Panc1 (cell line): ENCODE results near the gene MVP. TPM values are rescaled to one million over a fixed set of nuclear protein-coding genes. Genes with fewer than 3 reads are reported as not detected.

Source experiments
- ATAC-seq: fragments of 200-7000 bp; cut with Tn5 transposase; 2 replicates; pipeline ENCODE4 v1.9.1; 2020; ENCODE audit warnings: mild to moderate bottlenecking, moderate library complexity
- BruUV-seq: library from RNA; stranded (reverse); fragments of 400-500 nt; replicated peaks from 2 replicates; lab custom pipeline; 2021; lab: Mats Ljungman, UMichigan
- CTCF ChIA-PET: fragments of 300-600 bp; sonication (Branson Sonifier 250); formaldehyde crosslinking; loops from one replicate; lab custom pipeline; 2022; ENCODE audit warnings: antibody characterized with exemption; lab: Charles Lee
- POLR2A ChIA-PET: fragments of 300-600 bp; sonication (Branson Sonifier 250); formaldehyde crosslinking; loops from one replicate; lab custom pipeline; 2022; ENCODE audit warnings: antibody characterized with exemption; lab: Charles Lee
- DNase-seq: peaks from one replicate; pipeline ENCODE4 v3.0.0-alpha.2; 2010; ENCODE audit warnings: low read depth, low spot score
- H3K27ac ChIP-seq: 2 replicates; pipeline ENCODE4 v1.5.1; 2011; ENCODE audit warnings: mild to moderate bottlenecking, low read length, inconsistent platforms
- H3K27me3 ChIP-seq: fragments of 200-500 bp; sonication (Bioruptor generic); 2 replicates; pipeline ENCODE4 v1.6.0; 2014; ENCODE audit warnings: low read length, inconsistent platforms; ENCODE audit not compliant: control insufficient read depth, insufficient read depth
- H3K36me3 ChIP-seq: fragments of 200-500 bp; sonication (Bioruptor generic); 2 replicates; pipeline ENCODE4 v1.5.1; 2014; ENCODE audit warnings: inconsistent platforms, mild to moderate bottlenecking, low read length, moderate library complexity; ENCODE audit not compliant: control insufficient read depth, insufficient read depth
- H3K4me1 ChIP-seq: 2 replicates; pipeline ENCODE4 v1.5.1; 2011; ENCODE audit warnings: inconsistent platforms, mild to moderate bottlenecking, low read length, moderate library complexity; ENCODE audit not compliant: control insufficient read depth, insufficient read depth
- H3K4me3 ChIP-seq, 2 experiments: 2 replicates each; pipeline ENCODE4 v1.5.1; 2011 to 2012; ENCODE audit warnings: low read depth in 2 of 2, low read length in 2 of 2, mild to moderate bottlenecking in 2 of 2, inconsistent platforms in 1 of 2, moderate library complexity in 1 of 2
- H3K9me3 ChIP-seq: fragments of 200-500 bp; sonication (Bioruptor generic); 2 replicates; pipeline ENCODE4 v1.5.1; 2014; ENCODE audit warnings: low read depth, mild to moderate bottlenecking, inconsistent platforms, low read length, moderate library complexity; ENCODE audit not compliant: control insufficient read depth, insufficient read depth
- CTCF ChIP-seq: fragments of 450-650 bp; IDR thresholded peaks from 2 replicates; pipeline ENCODE4 v1.5.1; 2017; ENCODE audit warnings: mild to moderate bottlenecking
- POLR2AphosphoS5 ChIP-seq: IDR thresholded peaks from 2 replicates; pipeline ENCODE4 v1.6.1; 2012; ENCODE audit warnings: mild to moderate bottlenecking, low read depth, low read length, moderate library complexity
- SIN3A ChIP-seq: IDR thresholded peaks from 2 replicates; pipeline ENCODE4 v1.6.1; 2012; ENCODE audit warnings: low read depth, mild to moderate bottlenecking, low read length, moderate library complexity, borderline replicate concordance; ENCODE audit not compliant: insufficient read depth
- TCF7L2 ChIP-seq: IDR thresholded peaks from 2 replicates; pipeline ENCODE4 v1.6.1; 2011; ENCODE audit warnings: mild to moderate bottlenecking, low read depth, low read length, inconsistent platforms
- in situ Hi-C: cut with HindIII; loops from 2 replicates; pipeline ENCODE4 v1.10.0; 2016; ENCODE audit warnings: low sequenced_read_pairs, low pct_unique_long_range_greater_than_20kb
- intact Hi-C: fragments of 100-400 bp; cut with micrococcal nuclease; formaldehyde crosslinking; loops from one replicate; pipeline ENCODE4 v1.10.0; 2022; ENCODE audit not compliant: unreplicated experiment
- total RNA-seq: library from RNA; stranded (reverse); gene quantifications from one replicate; pipeline ENCODE4 v1.2.1, GENCODE V29; 2021; ENCODE audit not compliant: unreplicated experiment
- TF ChIP-seq, protein P1 (sequence below), 2 experiments: IDR thresholded peaks; 2 replicates each; pipeline ENCODE4 v1.6.1; 2011 to 2012; ENCODE audit warnings: low read depth in 2 of 2, control low read depth in 1 of 2, low read length in 1 of 2, mild to moderate bottlenecking in 1 of 2, moderate library complexity in 1 of 2; ENCODE audit not compliant: insufficient read depth in 1 of 2

Gene MVP
- total RNA-seq, 1 experiment from 2014 or later = 107 TPM

GRCh38 chr16:29804020-29804419, 16.2 kb upstream of the MVP start:
- DNase-seq = no peak
- Histone ChIP-seq H3K27me3 (no peaks in the 10 kb centered on the region), H3K9me3 (no peaks in the 10 kb centered on the region), H3K4me1 (peaks cover 24% of the 10 kb centered on the region), H3K27ac (peak overlapping the region; percentile 97), H3K36me3 (peaks cover 18% of the 10 kb centered on the region), H3K4me3 (peak overlapping the region in 1 of 2 experiments; percentile 69; a peak in 1 of 4 replicates)
- intact Hi-C loops = no loop called here
- POLR2A ChIA-PET = interaction anchor here (0.8 to 1.4 kb wide), 2 partner anchors 9 to 10 kb away, joined by 3 to 14 read pairs; no protein-coding TSS in a partner anchor
- in situ Hi-C loops = no loop called here
- no peak for TF ChIP-seq SIN3A
- TF ChIP-seq POLR2AphosphoS5 = peak; percentile 44
- no peak for ATAC-seq
- CTCF ChIA-PET = interaction anchor here (1.1 kb wide), 1 partner anchor 103 kb away, joined by 6 read pairs; no protein-coding TSS in a partner anchor
- BruUV-seq = TSS peak; percentile 66

GRCh38 chr16:29804455-29805231, 15.6 kb upstream of the MVP start:
- Histone ChIP-seq H3K36me3 (peaks cover 14% of the 10 kb centered on the region), H3K4me3 (peak overlapping the region; percentile 57 to 69), H3K4me1 (peaks cover 24% of the 10 kb centered on the region), H3K9me3 (no peaks in the 10 kb centered on the region), H3K27ac (peak overlapping the region; percentile 97), H3K27me3 (no peaks in the 10 kb centered on the region)
- intact Hi-C loops = no loop called here
- TF ChIP-seq SIN3A (no peak), TCF7L2 (no peak), CTCF (no peak), POLR2AphosphoS5 (no peak; the same call in 1 of the 2 replicates)
- TF ChIP-seq, protein P1, sequence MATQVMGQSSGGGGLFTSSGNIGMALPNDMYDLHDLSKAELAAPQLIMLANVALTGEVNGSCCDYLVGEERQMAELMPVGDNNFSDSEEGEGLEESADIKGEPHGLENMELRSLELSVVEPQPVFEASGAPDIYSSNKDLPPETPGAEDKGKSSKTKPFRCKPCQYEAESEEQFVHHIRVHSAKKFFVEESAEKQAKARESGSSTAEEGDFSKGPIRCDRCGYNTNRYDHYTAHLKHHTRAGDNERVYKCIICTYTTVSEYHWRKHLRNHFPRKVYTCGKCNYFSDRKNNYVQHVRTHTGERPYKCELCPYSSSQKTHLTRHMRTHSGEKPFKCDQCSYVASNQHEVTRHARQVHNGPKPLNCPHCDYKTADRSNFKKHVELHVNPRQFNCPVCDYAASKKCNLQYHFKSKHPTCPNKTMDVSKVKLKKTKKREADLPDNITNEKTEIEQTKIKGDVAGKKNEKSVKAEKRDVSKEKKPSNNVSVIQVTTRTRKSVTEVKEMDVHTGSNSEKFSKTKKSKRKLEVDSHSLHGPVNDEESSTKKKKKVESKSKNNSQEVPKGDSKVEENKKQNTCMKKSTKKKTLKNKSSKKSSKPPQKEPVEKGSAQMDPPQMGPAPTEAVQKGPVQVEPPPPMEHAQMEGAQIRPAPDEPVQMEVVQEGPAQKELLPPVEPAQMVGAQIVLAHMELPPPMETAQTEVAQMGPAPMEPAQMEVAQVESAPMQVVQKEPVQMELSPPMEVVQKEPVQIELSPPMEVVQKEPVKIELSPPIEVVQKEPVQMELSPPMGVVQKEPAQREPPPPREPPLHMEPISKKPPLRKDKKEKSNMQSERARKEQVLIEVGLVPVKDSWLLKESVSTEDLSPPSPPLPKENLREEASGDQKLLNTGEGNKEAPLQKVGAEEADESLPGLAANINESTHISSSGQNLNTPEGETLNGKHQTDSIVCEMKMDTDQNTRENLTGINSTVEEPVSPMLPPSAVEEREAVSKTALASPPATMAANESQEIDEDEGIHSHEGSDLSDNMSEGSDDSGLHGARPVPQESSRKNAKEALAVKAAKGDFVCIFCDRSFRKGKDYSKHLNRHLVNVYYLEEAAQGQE (IDR thresholded peaks at IDR 0.05; ENCODE audit: insufficient read depth in 1 of 2, low read depth in 2 of 2, low read length in 1 of 2) = no peak
- in situ Hi-C loops = no loop called here
- ATAC-seq = peak; percentile 8
- no peak for DNase-seq
- no TSS peak for BruUV-seq
- POLR2A ChIA-PET = interaction anchor here (0.7 to 1.4 kb wide), 3 partner anchors 10 to 192 kb away, joined by 3 to 14 read pairs (median 7); no protein-coding TSS in a partner anchor
- CTCF ChIA-PET = interaction anchor here (1.1 kb wide), 1 partner anchor 104 kb away, joined by 6 read pairs; no protein-coding TSS in a partner anchor
